HEK293 (cell line): Measurements from ENCODE around the gene TNXB.

Experiments used
- CTCF ChIA-PET: fragments of 350-600 bp; formaldehyde crosslinking; extraction: SDS; loops from one replicate; lab custom pipeline; 2021; ENCODE audit warnings: antibody characterized with exemption; lab: Yijun Ruan, JAX
- POLR2A ChIA-PET: fragments of 300-600 bp; formaldehyde crosslinking; extraction: SDS; loops from one replicate; lab custom pipeline; 2020; ENCODE audit warnings: antibody characterized with exemption, inconsistent platforms; lab: Yijun Ruan, JAX
- H3K27ac ChIP-seq: fragments of 200-500 bp; sonication (Bioruptor generic); 2 replicates; pipeline ENCODE4 v1.5.1; 2014; ENCODE audit warnings: low read depth, low read length, control low read depth, inconsistent platforms; ENCODE audit errors: extremely low read depth
- H3K36me3 ChIP-seq, 2 experiments: fragments of 200-500 bp in 1 of 2; sonication (Bioruptor generic) in 1 of 2; 1 replicate in 1 of 2; 2 replicates in 1 of 2; pipeline ENCODE4 v1.5.1; 2014 to 2017; ENCODE audit warnings: inconsistent platforms in 2 of 2, low read length in 2 of 2; ENCODE audit not compliant: control insufficient read depth in 2 of 2, insufficient read depth in 1 of 2
- H3K4me1 ChIP-seq: fragments of 200-500 bp; sonication (Bioruptor generic); 2 replicates; pipeline ENCODE4 v1.5.1; 2014; ENCODE audit warnings: mild to moderate bottlenecking, low read length, inconsistent platforms; ENCODE audit not compliant: control insufficient read depth, insufficient read depth
- H3K4me3 ChIP-seq: 2 replicates; pipeline ENCODE4 v1.5.1; 2011; ENCODE audit warnings: low read depth, mild to moderate bottlenecking, control low read depth, low read length, moderate library complexity
- H3K9me3 ChIP-seq: fragments of 200-500 bp; sonication (Bioruptor generic); 2 replicates; pipeline ENCODE4 v1.5.1; 2014; ENCODE audit warnings: low read depth, low read length, inconsistent platforms; ENCODE audit not compliant: control insufficient read depth, insufficient read depth
- FEZF1 ChIP-seq: fragments of 450-650 bp; formaldehyde crosslinking; IDR thresholded peaks from 2 replicates; pipeline ENCODE4 v1.5.1; 2016; ENCODE audit warnings: missing biosample characterization, missing genetic modification characterization
- WT1 ChIP-seq: fragments of 450-650 bp; formaldehyde crosslinking; IDR thresholded peaks from 2 replicates; pipeline ENCODE4 v1.5.1; 2016; ENCODE audit warnings: missing biosample characterization, missing genetic modification characterization
- ZBTB20 ChIP-seq: fragments of 450-650 bp; formaldehyde crosslinking; IDR thresholded peaks from 2 replicates; pipeline ENCODE4 v1.5.1; 2016; ENCODE audit warnings: missing biosample characterization, missing genetic modification characterization
- ZNF341 ChIP-seq: fragments of 450-650 bp; formaldehyde crosslinking; IDR thresholded peaks from 2 replicates; pipeline ENCODE4; 2016; ENCODE audit warnings: low read depth, missing biosample characterization, missing genetic modification characterization
- ZNF654 ChIP-seq: fragments of 450-650 bp; formaldehyde crosslinking; IDR thresholded peaks from 2 replicates; pipeline ENCODE4 v1.5.1; 2016; ENCODE audit warnings: low read depth, missing biosample characterization, missing genetic modification characterization
- ZSCAN16 ChIP-seq: fragments of 450-650 bp; formaldehyde crosslinking; IDR thresholded peaks from 2 replicates; pipeline ENCODE4 v1.5.1; 2016; ENCODE audit warnings: missing biosample characterization, missing genetic modification characterization
- TF ChIP-seq, protein P1 (sequence below): fragments of 450-650 bp; formaldehyde crosslinking; IDR thresholded peaks from 2 replicates; pipeline ENCODE4 v1.5.1; 2016; ENCODE audit warnings: missing biosample characterization, missing genetic modification characterization
- TF ChIP-seq, protein P2 (sequence below): fragments of 450-650 bp; formaldehyde crosslinking; IDR thresholded peaks from 2 replicates; pipeline ENCODE4 v1.5.1; 2017; ENCODE audit warnings: missing biosample characterization, missing genetic modification characterization
- TF ChIP-seq, protein P3 (sequence below): fragments of 450-650 bp; formaldehyde crosslinking; IDR thresholded peaks from 2 replicates; pipeline ENCODE4 v1.5.1; 2016; ENCODE audit warnings: missing biosample characterization, missing genetic modification characterization
- TF ChIP-seq, protein P4 (sequence below): fragments of 450-650 bp; formaldehyde crosslinking; IDR thresholded peaks from 2 replicates; pipeline ENCODE4 v1.5.1; 2016; ENCODE audit warnings: missing biosample characterization, missing genetic modification characterization

Gene TNXB

DNA sequence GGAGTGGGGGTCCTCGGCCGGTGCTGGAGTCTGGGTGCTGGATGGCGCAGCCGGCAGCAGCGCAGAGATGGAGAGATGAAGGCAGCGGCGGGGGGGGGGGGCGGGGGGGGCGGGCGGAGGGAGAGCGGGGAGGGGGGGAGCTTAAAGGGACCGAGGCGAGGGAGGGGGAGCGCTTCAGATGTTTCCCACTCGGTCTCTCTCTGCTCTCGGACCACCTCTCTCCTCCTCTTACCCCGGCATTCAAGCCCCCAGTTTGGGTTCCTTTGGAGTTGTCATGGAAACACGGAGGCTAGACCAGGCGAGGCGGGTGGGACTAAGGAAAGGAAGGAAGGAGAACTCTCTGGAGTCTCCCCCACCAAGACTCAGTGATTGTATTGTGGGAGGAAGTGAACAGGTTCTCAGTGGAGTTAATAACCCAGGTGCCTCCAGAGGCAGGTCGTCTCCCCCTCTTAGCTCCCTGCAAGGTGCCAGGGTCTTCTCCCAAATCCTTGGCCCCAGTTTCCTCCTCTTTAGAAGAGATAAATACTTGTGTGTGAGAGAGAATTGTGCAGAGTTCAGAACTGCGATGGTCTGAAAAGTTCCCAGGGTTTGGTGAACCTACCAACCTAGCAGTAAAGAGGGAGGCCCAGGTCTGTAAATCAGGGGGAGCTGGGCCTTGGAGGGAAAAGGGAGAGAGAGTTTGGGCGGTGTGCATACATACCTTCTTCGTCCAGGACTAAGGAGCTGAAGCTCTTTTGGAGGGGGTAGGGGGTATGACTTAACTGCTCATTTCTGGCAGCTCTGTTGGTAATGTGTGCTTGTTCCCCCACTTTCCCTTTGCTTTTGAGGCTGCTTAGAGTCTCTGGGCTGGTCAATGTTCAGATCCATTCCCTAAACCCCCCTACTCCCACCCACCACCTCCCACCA, 43.0 kb upstream of the TNXB start, which contains the start of gene PRRT1:
Gene PRRT1 (minus strand): TSS at position 77 of the 906 bp plus-strand sequence. CDS start 112 bp downstream, outside the sequence.
- ChIA-PET CTCF (interaction anchor here (0.6 to 1.7 kb wide), 8 partner anchors 12 to 702 kb away, joined by 3 to 8 read pairs (median 4); partner anchors contain the start of genes EGFL8 and TAP1), POLR2A (interaction anchor here (0.6 to 3.4 kb wide), 5 partner anchors 9 to 590 kb away, joined by 3 to 38 read pairs (median 7); partner anchors contain the start of genes AGPAT1, ATF6B, FKBPL and PBX2)
- Histone ChIP-seq H3K4me1 (peaks cover 7% of the 10 kb centered on the region; the same call in 1 of the 2 replicates), H3K9me3 (no peaks in the 10 kb centered on the region), H3K27ac (peak within 1 kb of the TSS; percentile 80), H3K4me3 (no peak within 1 kb of the TSS), H3K36me3 (peaks cover 9 to 20% of the 10 kb centered on the region in 2 experiments; a peak in 2 of 3 replicates)
- TF ChIP-seq, protein P1, sequence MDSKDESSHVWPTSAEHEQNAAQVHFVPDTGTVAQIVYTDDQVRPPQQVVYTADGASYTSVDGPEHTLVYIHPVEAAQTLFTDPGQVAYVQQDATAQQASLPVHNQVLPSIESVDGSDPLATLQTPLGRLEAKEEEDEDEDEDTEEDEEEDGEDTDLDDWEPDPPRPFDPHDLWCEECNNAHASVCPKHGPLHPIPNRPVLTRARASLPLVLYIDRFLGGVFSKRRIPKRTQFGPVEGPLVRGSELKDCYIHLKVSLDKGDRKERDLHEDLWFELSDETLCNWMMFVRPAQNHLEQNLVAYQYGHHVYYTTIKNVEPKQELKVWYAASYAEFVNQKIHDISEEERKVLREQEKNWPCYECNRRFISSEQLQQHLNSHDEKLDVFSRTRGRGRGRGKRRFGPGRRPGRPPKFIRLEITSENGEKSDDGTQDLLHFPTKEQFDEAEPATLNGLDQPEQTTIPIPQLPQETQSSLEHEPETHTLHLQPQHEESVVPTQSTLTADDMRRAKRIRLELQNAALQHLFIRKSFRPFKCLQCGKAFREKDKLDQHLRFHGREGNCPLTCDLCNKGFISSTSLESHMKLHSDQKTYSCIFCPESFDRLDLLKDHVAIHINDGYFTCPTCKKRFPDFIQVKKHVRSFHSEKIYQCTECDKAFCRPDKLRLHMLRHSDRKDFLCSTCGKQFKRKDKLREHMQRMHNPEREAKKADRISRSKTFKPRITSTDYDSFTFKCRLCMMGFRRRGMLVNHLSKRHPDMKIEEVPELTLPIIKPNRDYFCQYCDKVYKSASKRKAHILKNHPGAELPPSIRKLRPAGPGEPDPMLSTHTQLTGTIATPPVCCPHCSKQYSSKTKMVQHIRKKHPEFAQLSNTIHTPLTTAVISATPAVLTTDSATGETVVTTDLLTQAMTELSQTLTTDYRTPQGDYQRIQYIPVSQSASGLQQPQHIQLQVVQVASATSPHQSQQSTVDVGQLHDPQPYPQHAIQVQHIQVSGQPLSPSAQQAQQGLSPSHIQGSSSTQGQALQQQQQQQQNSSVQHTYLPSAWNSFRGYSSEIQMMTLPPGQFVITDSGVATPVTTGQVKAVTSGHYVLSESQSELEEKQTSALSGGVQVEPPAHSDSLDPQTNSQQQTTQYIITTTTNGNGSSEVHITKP (tag by site-specific recombination) = peak; percentile 61
- no peak for TF ChIP-seq ZBTB20 (tag by site-specific recombination)
- TF ChIP-seq WT1 (tag by site-specific recombination) = 0 out of 2 replicates have a peak, but pooled peaks have one; percentile 15
- no peak for TF ChIP-seq ZNF654 (tag by site-specific recombination)
- TF ChIP-seq ZNF341 (tag by site-specific recombination) = peak; percentile 21; the same call in 1 of the 2 replicates
- TF ChIP-seq FEZF1 = peak; percentile 41; the same call in 1 of the 2 replicates
- TF ChIP-seq ZSCAN16 (tag by site-specific recombination) = no peak
- TF ChIP-seq, protein P2, sequence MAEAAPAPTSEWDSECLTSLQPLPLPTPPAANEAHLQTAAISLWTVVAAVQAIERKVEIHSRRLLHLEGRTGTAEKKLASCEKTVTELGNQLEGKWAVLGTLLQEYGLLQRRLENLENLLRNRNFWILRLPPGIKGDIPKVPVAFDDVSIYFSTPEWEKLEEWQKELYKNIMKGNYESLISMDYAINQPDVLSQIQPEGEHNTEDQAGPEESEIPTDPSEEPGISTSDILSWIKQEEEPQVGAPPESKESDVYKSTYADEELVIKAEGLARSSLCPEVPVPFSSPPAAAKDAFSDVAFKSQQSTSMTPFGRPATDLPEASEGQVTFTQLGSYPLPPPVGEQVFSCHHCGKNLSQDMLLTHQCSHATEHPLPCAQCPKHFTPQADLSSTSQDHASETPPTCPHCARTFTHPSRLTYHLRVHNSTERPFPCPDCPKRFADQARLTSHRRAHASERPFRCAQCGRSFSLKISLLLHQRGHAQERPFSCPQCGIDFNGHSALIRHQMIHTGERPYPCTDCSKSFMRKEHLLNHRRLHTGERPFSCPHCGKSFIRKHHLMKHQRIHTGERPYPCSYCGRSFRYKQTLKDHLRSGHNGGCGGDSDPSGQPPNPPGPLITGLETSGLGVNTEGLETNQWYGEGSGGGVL (tag by site-specific recombination) = peak; percentile 92
- TF ChIP-seq, protein P3, sequence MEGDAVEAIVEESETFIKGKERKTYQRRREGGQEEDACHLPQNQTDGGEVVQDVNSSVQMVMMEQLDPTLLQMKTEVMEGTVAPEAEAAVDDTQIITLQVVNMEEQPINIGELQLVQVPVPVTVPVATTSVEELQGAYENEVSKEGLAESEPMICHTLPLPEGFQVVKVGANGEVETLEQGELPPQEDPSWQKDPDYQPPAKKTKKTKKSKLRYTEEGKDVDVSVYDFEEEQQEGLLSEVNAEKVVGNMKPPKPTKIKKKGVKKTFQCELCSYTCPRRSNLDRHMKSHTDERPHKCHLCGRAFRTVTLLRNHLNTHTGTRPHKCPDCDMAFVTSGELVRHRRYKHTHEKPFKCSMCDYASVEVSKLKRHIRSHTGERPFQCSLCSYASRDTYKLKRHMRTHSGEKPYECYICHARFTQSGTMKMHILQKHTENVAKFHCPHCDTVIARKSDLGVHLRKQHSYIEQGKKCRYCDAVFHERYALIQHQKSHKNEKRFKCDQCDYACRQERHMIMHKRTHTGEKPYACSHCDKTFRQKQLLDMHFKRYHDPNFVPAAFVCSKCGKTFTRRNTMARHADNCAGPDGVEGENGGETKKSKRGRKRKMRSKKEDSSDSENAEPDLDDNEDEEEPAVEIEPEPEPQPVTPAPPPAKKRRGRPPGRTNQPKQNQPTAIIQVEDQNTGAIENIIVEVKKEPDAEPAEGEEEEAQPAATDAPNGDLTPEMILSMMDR (tag by site-specific recombination) = no peak
- TF ChIP-seq, protein P4, sequence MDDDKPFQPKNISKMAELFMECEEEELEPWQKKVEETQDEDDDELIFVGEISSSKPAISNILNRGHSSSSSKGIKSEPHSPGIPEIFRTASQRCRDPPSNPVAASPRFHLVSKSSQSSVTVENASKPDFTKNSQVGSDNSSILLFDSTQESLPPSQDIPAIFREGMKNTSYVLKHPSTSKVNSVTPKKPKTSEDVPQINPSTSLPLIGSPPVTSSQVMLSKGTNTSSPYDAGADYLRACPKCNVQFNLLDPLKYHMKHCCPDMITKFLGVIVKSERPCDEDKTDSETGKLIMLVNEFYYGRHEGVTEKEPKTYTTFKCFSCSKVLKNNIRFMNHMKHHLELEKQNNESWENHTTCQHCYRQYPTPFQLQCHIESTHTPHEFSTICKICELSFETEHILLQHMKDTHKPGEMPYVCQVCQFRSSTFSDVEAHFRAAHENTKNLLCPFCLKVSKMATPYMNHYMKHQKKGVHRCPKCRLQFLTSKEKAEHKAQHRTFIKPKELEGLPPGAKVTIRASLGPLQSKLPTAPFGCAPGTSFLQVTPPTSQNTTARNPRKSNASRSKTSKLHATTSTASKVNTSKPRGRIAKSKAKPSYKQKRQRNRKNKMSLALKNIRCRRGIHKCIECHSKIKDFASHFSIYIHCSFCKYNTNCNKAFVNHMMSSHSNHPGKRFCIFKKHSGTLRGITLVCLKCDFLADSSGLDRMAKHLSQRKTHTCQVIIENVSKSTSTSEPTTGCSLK (tag by site-specific recombination) = no peak
